Smooth muscle cell (in vitro differentiated cells): ENCODE measurements around the gene SMIM10. TPM values are rescaled to one million over a fixed set of nuclear protein-coding genes. Genes with fewer than 3 reads are reported as not detected.
"Not testable (repeated sequence)": the region's sequence is repeated elsewhere in the genome, so short reads cannot be mapped to it uniquely, and the experiment has no call there.

Source experiments
- DNase-seq: peaks from one replicate; lab custom pipeline; 2025; ENCODE audit not compliant: unreplicated experiment; lab: John Stamatoyannopoulos, UW
- H2AFZ ChIP-seq: fragments of 200-600 bp; sonication (generic); 2 replicates; pipeline ENCODE4 v1.6.0; 2016; ENCODE audit warnings: antibody characterized with exemption, low read depth, mild to moderate bottlenecking
- H3F3A ChIP-seq: fragments of 200-600 bp; sonication (generic); 2 replicates; pipeline ENCODE4 v1.6.0; 2017; ENCODE audit warnings: antibody characterized with exemption, low read depth
- H3K27ac ChIP-seq: fragments of 200-600 bp; sonication (generic); 2 replicates; pipeline ENCODE4 v1.5.1; 2016; ENCODE audit warnings: low read depth, mild to moderate bottlenecking
- H3K27me3 ChIP-seq: fragments of 200-600 bp; sonication (generic); 2 replicates; pipeline ENCODE4 v1.6.1; 2016; ENCODE audit warnings: low read depth, mild to moderate bottlenecking
- H3K36me3 ChIP-seq: fragments of 200-600 bp; sonication (generic); 2 replicates; pipeline ENCODE4 v1.5.1; 2016; ENCODE audit warnings: low read depth
- H3K4me1 ChIP-seq: fragments of 200-600 bp; sonication (generic); 2 replicates; pipeline ENCODE4 v1.5.1; 2016; ENCODE audit warnings: low read depth
- H3K4me2 ChIP-seq: fragments of 200-600 bp; sonication (generic); 2 replicates; pipeline ENCODE4 v1.6.0; 2016; ENCODE audit warnings: mild to moderate bottlenecking
- H3K4me3 ChIP-seq: fragments of 200-600 bp; sonication (generic); 2 replicates; pipeline ENCODE4 v1.5.1; 2016; ENCODE audit warnings: mild to moderate bottlenecking
- H3K79me2 ChIP-seq: fragments of 200-600 bp; sonication (generic); 2 replicates; pipeline ENCODE4 v1.6.0; 2016; ENCODE audit warnings: low read depth, mild to moderate bottlenecking
- H3K9ac ChIP-seq: fragments of 200-600 bp; sonication (generic); 2 replicates; pipeline ENCODE4 v1.6.0; 2016; ENCODE audit warnings: low read depth
- H3K9me3 ChIP-seq: fragments of 200-600 bp; sonication (generic); replicated peaks from 2 replicates; pipeline ENCODE4 v1.5.1; 2016; ENCODE audit warnings: low read depth
- H4K20me1 ChIP-seq: fragments of 200-600 bp; sonication (generic); 2 replicates; pipeline ENCODE4 v1.6.0; 2016; ENCODE audit warnings: low read depth
- WGBS: methylation state at CpG from one replicate; pipeline ENCODE4 v1.1.7; 2016; ENCODE audit warnings: low lambda C conversion rate; 5-methylcytosine and 5-hydroxymethylcytosine counted together
- polyA plus RNA-seq: library from polyadenylated mRNA; unstranded; fragments of >200 nt; fragmentation: Nextera tagmentation; extraction: Ambion mirVana; gene quantifications from 2 replicates; pipeline ENCODE4 v1.2.1, GENCODE V29; 2016
- total RNA-seq: library from RNA; depleted of rRNA; stranded (reverse); fragments of >200 nt; gene quantifications from 2 replicates; pipeline ENCODE4 v1.2.3, GENCODE V29; 2014
- TF ChIP-seq, protein P1 (sequence below): fragments of 200-600 bp; sonication (generic); IDR thresholded peaks from 2 replicates; pipeline ENCODE4 v1.5.1; 2017; ENCODE audit warnings: borderline replicate concordance, mild to moderate bottlenecking, antibody characterized with exemption; ENCODE audit not compliant: insufficient read depth, poor library complexity, severe bottlenecking

Gene SMIM10
- total RNA-seq, result 1.3 and 2.0 TPM in 2 replicates
- 1.7 and 2.7 TPM in 2 replicates for polyA plus RNA-seq

- no peaks in the 10 kb centered on the region for H3K79me2 ChIP-seq
- H3K27me3 ChIP-seq, result no peaks in the 10 kb centered on the region
- no peaks in the 10 kb centered on the region for H3K36me3 ChIP-seq
- no peaks in the 10 kb centered on the region for H4K20me1 ChIP-seq
- peak within 1 kb of the TSS; percentile 37 for H3K4me3 ChIP-seq
- H3K9me3 ChIP-seq, result no peaks in the 10 kb centered on the region
- no peaks in the 10 kb centered on the region for H3K4me1 ChIP-seq
- peak within 1 kb of the TSS; percentile 78 for H3K4me2 ChIP-seq
- no peaks in the 10 kb centered on the region for H3F3A ChIP-seq
- TF ChIP-seq, protein P1, sequence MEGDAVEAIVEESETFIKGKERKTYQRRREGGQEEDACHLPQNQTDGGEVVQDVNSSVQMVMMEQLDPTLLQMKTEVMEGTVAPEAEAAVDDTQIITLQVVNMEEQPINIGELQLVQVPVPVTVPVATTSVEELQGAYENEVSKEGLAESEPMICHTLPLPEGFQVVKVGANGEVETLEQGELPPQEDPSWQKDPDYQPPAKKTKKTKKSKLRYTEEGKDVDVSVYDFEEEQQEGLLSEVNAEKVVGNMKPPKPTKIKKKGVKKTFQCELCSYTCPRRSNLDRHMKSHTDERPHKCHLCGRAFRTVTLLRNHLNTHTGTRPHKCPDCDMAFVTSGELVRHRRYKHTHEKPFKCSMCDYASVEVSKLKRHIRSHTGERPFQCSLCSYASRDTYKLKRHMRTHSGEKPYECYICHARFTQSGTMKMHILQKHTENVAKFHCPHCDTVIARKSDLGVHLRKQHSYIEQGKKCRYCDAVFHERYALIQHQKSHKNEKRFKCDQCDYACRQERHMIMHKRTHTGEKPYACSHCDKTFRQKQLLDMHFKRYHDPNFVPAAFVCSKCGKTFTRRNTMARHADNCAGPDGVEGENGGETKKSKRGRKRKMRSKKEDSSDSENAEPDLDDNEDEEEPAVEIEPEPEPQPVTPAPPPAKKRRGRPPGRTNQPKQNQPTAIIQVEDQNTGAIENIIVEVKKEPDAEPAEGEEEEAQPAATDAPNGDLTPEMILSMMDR, result no peak
- 36% methylated on average over 45 of the region's 45 CpGs for WGBS
- peak within 1 kb of the TSS; percentile 60 for H3K27ac ChIP-seq
- H3K9ac ChIP-seq, result no peak within 1 kb of the TSS
- DNase-seq, result peak; percentile 26
- H2AFZ ChIP-seq, result no peak within 1 kb of the TSS
These were observed at the start of gene SMIM10 for GRCh38 chrX:134990801-134991481. TSS of gene SMIM10 (plus strand) at chrX:134990991. CDS start at chrX:134991096, 105 bp downstream.

GRCh38 chrX:134946364-134946763 lies 44.4 kb upstream of the SMIM10 start:
- not testable (repeated sequence) for H3K9ac ChIP-seq, DNase-seq, H3K36me3 ChIP-seq, H3K4me1 ChIP-seq, H3F3A ChIP-seq, H3K4me3 ChIP-seq, H2AFZ ChIP-seq, H3K9me3 ChIP-seq, H4K20me1 ChIP-seq, H3K4me2 ChIP-seq, H3K27ac ChIP-seq, H3K79me2 ChIP-seq, H3K27me3 ChIP-seq
- 85% methylated on average over 6 of the region's 6 CpGs for WGBS

DNA sequence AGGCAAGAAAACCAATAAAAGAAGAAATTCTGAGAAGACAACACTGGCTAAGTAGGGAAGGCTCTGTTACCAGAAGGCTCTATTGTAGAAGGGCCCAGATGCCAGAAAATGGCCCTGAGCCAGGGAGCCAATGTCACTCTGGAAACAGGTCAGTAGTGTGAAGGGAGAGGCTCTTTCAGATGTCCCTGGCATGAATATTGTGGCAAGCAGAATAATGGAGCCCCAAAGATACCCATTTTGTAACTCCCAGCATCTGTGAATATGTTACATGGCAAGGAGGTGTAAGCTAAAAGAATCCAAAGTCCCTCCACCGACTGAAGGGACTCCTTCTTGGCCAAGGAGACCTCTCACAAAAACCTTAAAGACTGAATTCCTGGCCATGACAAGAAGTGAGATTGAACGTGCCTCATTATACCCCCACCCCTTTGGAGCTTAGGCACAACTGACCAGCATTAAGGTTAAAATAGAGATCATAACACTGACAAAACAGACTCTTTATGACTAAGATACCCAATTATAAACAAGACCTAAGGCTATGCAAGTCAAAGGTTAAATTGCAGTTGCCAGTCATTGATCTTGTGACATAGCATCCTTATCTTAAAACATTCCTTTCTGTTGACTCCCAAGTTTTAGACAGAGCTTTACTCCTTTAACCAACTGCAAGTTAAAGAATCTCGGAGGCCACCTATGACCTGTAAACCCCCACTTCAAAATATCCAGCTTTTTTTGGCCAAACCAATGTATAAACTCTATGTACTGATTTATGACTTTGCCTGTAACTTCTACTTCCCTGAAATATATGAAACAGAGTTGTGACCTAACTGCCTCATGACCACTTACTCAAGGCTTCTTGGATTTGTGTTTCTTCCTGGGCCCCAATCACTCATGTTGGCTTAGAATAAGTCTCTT lies 42.2 kb upstream of the SMIM10 start:
- Histone ChIP-seq H3K9me3 (no peaks in the 10 kb centered on the region), H3K4me2 (no peak overlapping the region), H3K4me3 (no peak overlapping the region), H3K79me2 (no peaks in the 10 kb centered on the region), H3K27me3 (no peaks in the 10 kb centered on the region), H4K20me1 (no peaks in the 10 kb centered on the region), H3K9ac (peak overlapping the region; percentile 29), H3F3A (no peaks in the 10 kb centered on the region), H3K4me1 (no peaks in the 10 kb centered on the region), H3K27ac (peak overlapping the region; percentile 89), H2AFZ (no peak overlapping the region), H3K36me3 (no peaks in the 10 kb centered on the region)
- no peak for DNase-seq
- WGBS, result 33% methylated on average over 3 of the region's 3 CpGs
- TF ChIP-seq, protein P1, result no peak

DNA sequence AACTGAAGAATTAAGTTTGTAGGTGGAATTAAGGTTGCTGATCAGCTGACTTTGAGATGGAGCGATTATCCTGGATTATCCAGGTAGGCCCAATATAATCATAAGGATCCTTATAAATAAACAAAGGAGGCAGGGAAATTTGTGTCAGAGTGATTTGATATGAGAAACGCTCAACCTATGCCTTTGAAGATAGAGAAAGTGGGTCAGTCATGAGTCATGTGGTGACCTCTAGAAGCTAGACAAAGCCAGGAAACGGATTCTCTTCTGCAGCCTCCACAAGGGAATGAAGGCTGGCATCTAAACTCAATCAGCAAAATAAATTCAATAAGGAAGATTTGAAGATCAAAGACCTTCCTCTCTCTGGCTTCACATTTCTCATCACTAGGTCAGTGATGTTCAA lies 41.5 kb upstream of the SMIM10 start:
- H3K79me2 ChIP-seq, result no peaks in the 10 kb centered on the region
- H3K36me3 ChIP-seq, result no peaks in the 10 kb centered on the region
- no peaks in the 10 kb centered on the region for H3F3A ChIP-seq
- 33% methylated on average over 3 of the region's 3 CpGs for WGBS
- H3K4me1 ChIP-seq, result no peaks in the 10 kb centered on the region
- H3K4me2 ChIP-seq, result no peak overlapping the region
- TF ChIP-seq, protein P1, result no peak
- no peak overlapping the region for H2AFZ ChIP-seq
- no peaks in the 10 kb centered on the region for H3K9me3 ChIP-seq
- H3K27me3 ChIP-seq, result no peaks in the 10 kb centered on the region
- no peak for DNase-seq
- peak overlapping the region; percentile 89 for H3K27ac ChIP-seq
- no peaks in the 10 kb centered on the region for H4K20me1 ChIP-seq
- no peak overlapping the region for H3K4me3 ChIP-seq
- H3K9ac ChIP-seq, result peak overlapping the region; percentile 29
